Keratinocyte (primary cell): ENCODE results near the gene SIM1.

Experiments used
- CTCF ChIP-seq, 3 experiments: IDR thresholded peaks in 1 of 3; conservative IDR thresholded peaks in 1 of 3; optimal IDR thresholded peaks in 1 of 3; 2 replicates in 2 of 3; 3 replicates in 1 of 3; pipeline versions ENCODE3 to v1.5.1; 2011; ENCODE audit warnings: low read length in 3 of 3, mild to moderate bottlenecking in 3 of 3, moderate library complexity in 2 of 3, control low read depth in 1 of 3, inconsistent platforms in 1 of 3; ENCODE audit not compliant: insufficient read depth in 2 of 3; ENCODE audit errors: extremely low read depth in 1 of 3
- EZH2 ChIP-seq: IDR thresholded peaks from one replicate; pipeline ENCODE4 v1.6.1; 2012; ENCODE audit warnings: inconsistent platforms, mild to moderate bottlenecking, low read length, moderate library complexity

- TF ChIP-seq CTCF (optimal IDR thresholded peaks at IDR 0.05 in 1 of 3, IDR thresholded peaks at IDR 0.05 in 1 of 3, conservative IDR thresholded peaks at IDR 0.05 in 1 of 3; ENCODE audit: extremely low read depth in 1 of 3, insufficient read depth in 2 of 3, low read length in 3 of 3) (no peak), EZH2 (no peak)
These were observed 126.6 kb downstream of the SIM1 start for GRCh38 chr6:100338090-100338489.
